SJCRH30 (cell line): Measurements from ENCODE around the gene PAX7. TPM values are rescaled to one million over a fixed set of nuclear protein-coding genes. Genes with fewer than 3 reads are reported as not detected.
A peak's percentile ranks its signal among the peaks of the same experiment; 100 is the strongest.

Source experiments
- DNase-seq, 2 experiments: peaks; one replicate each; pipeline ENCODE4 v3.0.0-alpha.2; 2015 to 2020
- H3K27ac ChIP-seq: fragments of 250-450 bp; sonication (Bioruptor Pico); 2 replicates; pipeline ENCODE4 v1.5.1; 2020; ENCODE audit warnings: mild to moderate bottlenecking, moderate library complexity
- H3K27me3 ChIP-seq: fragments of 250-450 bp; sonication (Bioruptor Pico); 2 replicates; pipeline ENCODE4 v1.5.1; 2020; ENCODE audit warnings: mild to moderate bottlenecking, moderate library complexity
- H3K36me3 ChIP-seq: fragments of 250-450 bp; sonication (Bioruptor Pico); 2 replicates; pipeline ENCODE4 v1.5.1; 2020; ENCODE audit warnings: mild to moderate bottlenecking, moderate library complexity
- H3K4me1 ChIP-seq: fragments of 250-450 bp; sonication (Bioruptor Pico); 2 replicates; pipeline ENCODE4 v1.5.1; 2020; ENCODE audit warnings: mild to moderate bottlenecking, moderate library complexity
- H3K4me3 ChIP-seq: fragments of 250-450 bp; sonication (Bioruptor Pico); 2 replicates; pipeline ENCODE4 v1.5.1; 2020; ENCODE audit warnings: mild to moderate bottlenecking, moderate library complexity
- H3K9me3 ChIP-seq: fragments of 250-450 bp; sonication (Bioruptor Pico); replicated peaks from 2 replicates; pipeline ENCODE4 v1.5.1; 2020; ENCODE audit warnings: mild to moderate bottlenecking, moderate library complexity
- total RNA-seq: library from RNA; depleted of rRNA; stranded (reverse); fragments of >200 nt; shearing (Covaris generic); gene quantifications from 2 replicates; pipeline ENCODE4 v1.2.3, GENCODE V29; 2014

The PAX7 gene
- total RNA-seq, 1 experiment from 2014 or later: 0.16 TPM

- Histone ChIP-seq H3K9me3 (no peaks in the 10 kb centered on the region), H3K4me1 (no peaks in the 10 kb centered on the region), H3K4me3 (no peak overlapping the region), H3K27me3 (peaks cover 21% of the 10 kb centered on the region), H3K27ac (no peak overlapping the region), H3K36me3 (no peaks in the 10 kb centered on the region)
- DNase-seq: no peak
Observed at GRCh38 chr1:18643154-18644012, 12.7 kb downstream of the PAX7 start.

DNA sequence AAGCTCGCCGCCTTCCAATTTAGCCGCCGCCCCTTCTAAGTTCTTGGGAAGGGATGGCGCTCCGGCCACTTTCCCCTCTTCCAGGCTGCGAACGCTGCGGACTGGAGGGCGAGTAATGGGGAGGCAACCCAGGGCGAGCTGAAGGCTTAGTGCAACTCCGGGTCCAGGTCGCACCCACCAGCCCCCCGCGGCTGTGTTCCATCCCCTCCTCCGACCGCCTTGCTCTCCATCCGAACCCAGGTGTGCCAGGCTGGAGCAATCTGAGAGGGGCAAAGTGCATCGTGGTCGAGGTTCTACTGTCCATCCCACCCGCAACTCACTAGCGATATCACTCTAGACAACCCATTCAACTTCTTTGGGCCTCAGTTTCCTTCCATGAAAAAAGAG, 13.4 kb downstream of the PAX7 start:
- no peak overlapping the region for H3K27ac ChIP-seq
- DNase-seq: no peak
- H3K27me3 ChIP-seq: peaks cover 15% of the 10 kb centered on the region
- H3K36me3 ChIP-seq: no peaks in the 10 kb centered on the region
- no peaks in the 10 kb centered on the region for H3K9me3 ChIP-seq
- H3K4me3 ChIP-seq: no peak overlapping the region
- no peaks in the 10 kb centered on the region for H3K4me1 ChIP-seq

DNA sequence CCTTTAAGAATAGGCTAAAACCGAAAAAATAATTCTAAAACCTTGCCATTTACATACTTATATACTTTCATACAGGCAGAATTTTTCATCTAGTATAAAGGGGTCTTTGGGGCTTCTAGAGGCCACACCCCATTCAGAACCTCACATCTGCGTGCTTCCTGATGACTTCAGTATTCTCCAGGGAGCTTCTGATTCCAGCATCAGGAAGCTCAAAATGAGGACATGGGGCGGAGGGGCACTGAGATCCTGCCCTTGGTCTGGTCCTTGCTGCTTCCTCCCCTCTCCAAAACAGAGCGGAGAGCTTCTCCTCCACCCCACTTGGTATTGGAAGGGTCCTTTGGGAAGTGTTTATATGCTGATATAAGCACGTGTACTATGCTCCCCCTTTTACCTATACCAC, 13.8 kb downstream of the PAX7 start:
- DNase-seq: no peak
- Histone ChIP-seq H3K9me3 (no peaks in the 10 kb centered on the region), H3K27me3 (peaks cover 11% of the 10 kb centered on the region), H3K36me3 (no peaks in the 10 kb centered on the region), H3K27ac (no peak overlapping the region), H3K4me1 (no peaks in the 10 kb centered on the region), H3K4me3 (no peak overlapping the region)

DNA sequence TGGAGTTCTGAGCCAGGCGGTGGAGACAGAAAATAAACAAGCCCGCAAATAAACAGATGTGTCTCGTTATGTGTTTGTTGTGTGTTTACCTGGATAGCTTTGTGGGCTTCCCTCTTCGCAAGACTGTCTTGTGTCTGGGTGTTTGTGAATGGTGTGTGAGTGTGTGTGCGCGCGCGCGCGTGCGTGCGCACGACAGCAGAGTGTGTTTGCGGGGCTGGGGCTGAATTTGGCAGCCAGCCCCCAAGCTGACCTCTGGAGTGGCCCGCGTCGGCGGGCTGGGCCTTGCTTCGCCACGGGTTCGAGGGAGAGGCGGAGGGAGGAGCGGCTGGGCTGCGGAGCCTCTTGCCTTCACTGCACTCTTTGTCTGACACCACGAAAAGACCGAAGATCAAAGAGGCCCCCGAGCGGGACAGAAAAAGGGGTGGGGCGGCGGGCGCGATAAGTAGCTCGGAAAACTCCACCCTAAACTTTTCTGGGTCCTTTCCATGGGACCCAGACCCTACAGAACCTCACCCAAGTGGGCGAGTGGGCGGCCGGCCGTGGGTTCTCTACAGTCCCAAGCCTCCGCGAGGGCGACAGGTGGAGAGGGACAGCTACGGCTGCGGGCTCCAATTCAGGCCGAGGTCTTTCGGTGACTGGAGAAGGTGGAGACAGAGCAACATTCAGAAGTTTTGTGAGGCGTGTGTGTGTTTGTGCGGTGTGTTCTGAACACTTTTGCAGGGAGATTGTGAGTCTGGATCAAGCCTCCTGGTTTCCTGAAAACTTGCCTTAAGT, 14.5 kb downstream of the PAX7 start:
- H3K4me1 ChIP-seq: no peaks in the 10 kb centered on the region
- H3K36me3 ChIP-seq: no peaks in the 10 kb centered on the region
- H3K4me3 ChIP-seq: no peak overlapping the region
- H3K9me3 ChIP-seq: no peaks in the 10 kb centered on the region
- peaks cover 6% of the 10 kb centered on the region; the same call in 1 of the 2 replicates for H3K27me3 ChIP-seq
- H3K27ac ChIP-seq: no peak overlapping the region
- DNase-seq: no peak

DNA sequence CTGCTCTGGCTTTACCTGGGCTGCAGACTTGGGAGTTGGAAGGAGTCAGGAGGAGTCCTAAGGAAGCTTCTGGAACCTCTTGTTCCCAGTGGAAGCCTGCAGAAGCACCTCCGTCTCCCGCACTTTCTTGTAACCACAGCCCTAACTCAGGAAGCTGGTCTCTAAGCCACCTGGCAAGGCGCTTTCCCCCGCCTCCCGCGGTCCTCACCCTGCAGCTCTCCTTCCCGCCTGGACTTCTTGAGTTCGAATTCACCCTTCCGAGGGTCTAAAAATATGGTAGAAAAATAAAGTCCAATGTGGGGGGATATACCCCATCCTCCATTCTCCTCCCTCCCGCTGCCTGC, 15.1 kb downstream of the PAX7 start:
- Histone ChIP-seq H3K4me1 (no peaks in the 10 kb centered on the region), H3K27ac (no peak overlapping the region), H3K27me3 (peaks cover 5% of the 10 kb centered on the region; the same call in 1 of the 2 replicates), H3K9me3 (no peaks in the 10 kb centered on the region), H3K4me3 (no peak overlapping the region), H3K36me3 (no peaks in the 10 kb centered on the region)
- DNase-seq: no peak

GRCh38 chr1:18646091-18646785, 15.6 kb downstream of the PAX7 start:
- Histone ChIP-seq H3K27me3 (peaks cover 1% of the 10 kb centered on the region; the same call in 1 of the 2 replicates), H3K4me1 (no peaks in the 10 kb centered on the region), H3K4me3 (no peak overlapping the region), H3K36me3 (no peaks in the 10 kb centered on the region), H3K9me3 (no peaks in the 10 kb centered on the region), H3K27ac (no peak overlapping the region)
- no peak for DNase-seq

- Histone ChIP-seq H3K4me1 (no peaks in the 10 kb centered on the region), H3K27ac (no peak overlapping the region), H3K9me3 (no peaks in the 10 kb centered on the region), H3K27me3 (no peaks in the 10 kb centered on the region; the same call in 1 of the 2 replicates), H3K4me3 (no peak overlapping the region), H3K36me3 (no peaks in the 10 kb centered on the region)
- no peak for DNase-seq
Observed at GRCh38 chr1:18646786-18647410, 16.3 kb downstream of the PAX7 start.

- no peaks in the 10 kb centered on the region for H3K9me3 ChIP-seq
- DNase-seq: no peak
- no peaks in the 10 kb centered on the region; the same call in 1 of the 2 replicates for H3K27me3 ChIP-seq
- no peak overlapping the region for H3K4me3 ChIP-seq
- no peaks in the 10 kb centered on the region for H3K4me1 ChIP-seq
- H3K27ac ChIP-seq: no peak overlapping the region
- no peaks in the 10 kb centered on the region for H3K36me3 ChIP-seq
Observed at GRCh38 chr1:18647681-18648214, 17.1 kb downstream of the PAX7 start.

DNA sequence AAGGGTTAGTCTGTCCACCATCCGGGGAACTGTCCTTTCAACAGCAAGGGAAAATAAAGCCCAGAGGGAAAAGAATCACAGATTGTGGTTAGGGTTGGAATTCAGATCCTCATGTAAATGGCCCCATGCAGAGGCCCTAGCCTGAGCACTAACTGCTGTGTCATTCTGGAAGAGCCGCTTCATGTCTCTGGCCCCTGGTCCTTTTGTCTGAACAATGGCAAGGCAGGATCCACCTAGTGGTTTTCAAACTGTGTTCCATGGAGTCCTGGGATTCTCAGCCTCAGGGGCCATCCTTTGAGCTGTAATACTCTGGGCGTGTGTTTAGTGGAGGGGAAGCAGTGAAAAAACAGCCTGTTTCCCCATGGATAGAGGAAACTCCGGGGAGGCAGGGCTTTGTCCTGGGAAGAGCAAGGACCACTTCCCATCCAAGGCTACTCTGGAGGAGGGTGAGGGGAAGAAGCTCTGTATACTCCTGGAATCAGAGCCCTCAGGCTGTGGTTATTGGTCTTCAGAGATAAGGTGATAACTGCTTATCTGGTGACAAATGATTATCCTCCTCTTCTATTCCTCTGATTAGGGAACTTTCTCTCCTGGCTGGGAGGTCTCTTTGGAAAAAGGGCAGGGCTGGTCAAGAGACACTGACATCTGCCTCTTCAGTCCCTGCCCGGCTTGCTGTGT, 19.2 kb downstream of the PAX7 start:
- Histone ChIP-seq H3K27me3 (no peaks in the 10 kb centered on the region; the same call in 1 of the 2 replicates), H3K4me1 (no peaks in the 10 kb centered on the region), H3K27ac (no peak overlapping the region), H3K36me3 (no peaks in the 10 kb centered on the region), H3K4me3 (no peak overlapping the region), H3K9me3 (no peaks in the 10 kb centered on the region)
- peak in 1 of 2 experiments; percentile 9 for DNase-seq

- Histone ChIP-seq H3K4me1 (no peaks in the 10 kb centered on the region), H3K27me3 (no peaks in the 10 kb centered on the region)
- DNase-seq: no peak
Observed at GRCh38 chr1:18651713-18652112, 21.1 kb downstream of the PAX7 start.

DNA sequence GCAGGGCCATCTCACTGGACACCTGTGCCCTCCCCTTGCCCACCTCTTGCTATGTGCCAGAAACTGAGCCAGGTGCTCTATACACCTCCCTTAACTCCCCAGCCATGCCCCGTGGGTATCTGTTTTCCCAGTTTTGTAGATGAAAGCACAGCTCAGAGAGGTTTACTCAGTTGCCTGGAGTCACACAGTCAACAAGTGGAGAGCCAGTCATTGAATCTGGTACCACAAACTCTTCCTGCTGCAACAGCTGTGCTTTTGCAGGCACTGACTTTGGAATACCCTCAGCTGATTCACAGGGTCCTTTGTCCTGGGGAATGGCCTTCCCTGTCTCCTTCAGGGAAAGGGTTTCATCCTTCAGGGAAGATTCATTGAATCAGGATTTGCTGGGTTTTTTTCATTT, 22.1 kb downstream of the PAX7 start:
- no peak for DNase-seq
- no peaks in the 10 kb centered on the region for H3K9me3 ChIP-seq
- H3K27ac ChIP-seq: no peak overlapping the region
- H3K4me3 ChIP-seq: no peak overlapping the region
- H3K27me3 ChIP-seq: peaks cover 3% of the 10 kb centered on the region; the same call in 1 of the 2 replicates
- H3K4me1 ChIP-seq: no peaks in the 10 kb centered on the region
- no peaks in the 10 kb centered on the region for H3K36me3 ChIP-seq

More at GRCh38 chr1:18651713-18652112, 21.1 kb downstream of the PAX7 start:
- H3K9me3 ChIP-seq: no peaks in the 10 kb centered on the region
- no peaks in the 10 kb centered on the region for H3K36me3 ChIP-seq
- no peak overlapping the region for H3K4me3 ChIP-seq
- H3K27ac ChIP-seq: no peak overlapping the region

- Histone ChIP-seq H3K36me3 (no peaks in the 10 kb centered on the region), H3K4me3 (no peak overlapping the region), H3K9me3 (no peaks in the 10 kb centered on the region), H3K27me3 (peaks cover 3% of the 10 kb centered on the region; the same call in 1 of the 2 replicates), H3K27ac (no peak overlapping the region), H3K4me1 (no peaks in the 10 kb centered on the region)
- DNase-seq: no peak
Observed at GRCh38 chr1:18653367-18653766, 22.7 kb downstream of the PAX7 start.

DNA sequence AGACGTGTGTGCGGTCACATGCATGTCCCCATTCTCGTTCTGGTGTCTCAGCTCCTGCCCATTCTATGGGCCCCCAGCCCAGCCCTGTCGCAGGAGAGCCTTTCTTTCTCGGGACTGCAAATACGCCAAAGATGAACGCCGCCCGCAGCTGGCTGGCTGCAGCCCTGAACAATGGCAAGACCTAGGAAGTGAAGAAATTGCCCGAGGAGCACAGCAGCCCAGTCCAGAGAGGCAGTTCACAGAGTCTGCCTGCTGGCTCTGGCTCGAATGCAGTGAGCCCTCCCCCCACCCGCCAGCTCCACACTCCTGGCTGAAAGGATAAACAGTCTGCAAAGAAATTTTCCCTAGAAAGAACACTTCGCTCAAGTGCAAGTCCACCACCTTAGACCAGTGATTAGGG, 23.3 kb downstream of the PAX7 start:
- H3K27me3 ChIP-seq: peaks cover 3% of the 10 kb centered on the region; the same call in 1 of the 2 replicates
- no peak overlapping the region for H3K4me3 ChIP-seq
- no peaks in the 10 kb centered on the region for H3K9me3 ChIP-seq
- DNase-seq: no peak
- H3K36me3 ChIP-seq: no peaks in the 10 kb centered on the region
- no peaks in the 10 kb centered on the region for H3K4me1 ChIP-seq
- H3K27ac ChIP-seq: no peak overlapping the region

GRCh38 chr1:18654599-18654998, 24.0 kb downstream of the PAX7 start:
- no peak overlapping the region for H3K4me3 ChIP-seq
- no peaks in the 10 kb centered on the region for H3K4me1 ChIP-seq
- H3K36me3 ChIP-seq: no peaks in the 10 kb centered on the region
- no peak for DNase-seq
- no peak overlapping the region for H3K27ac ChIP-seq
- no peaks in the 10 kb centered on the region for H3K9me3 ChIP-seq
- H3K27me3 ChIP-seq: peaks cover 3% of the 10 kb centered on the region; the same call in 1 of the 2 replicates
